OCI-LY3 (cell line): ENCODE data around the gene RETREG1.

Experiments
- H2AFZ ChIP-seq: fragments of 200-600, 300-600 bp; shearing (Covaris generic); 2 replicates; pipeline ENCODE4 v1.6.0; 2014; ENCODE audit warnings: antibody characterized with exemption, low read depth, low read length
- H3K27ac ChIP-seq: fragments of 200-600, 300-600 bp; sonication (generic); 2 replicates; pipeline ENCODE4 v1.5.1; 2014; ENCODE audit warnings: mild to moderate bottlenecking, low read length, moderate library complexity, mixed read lengths
- H3K27me3 ChIP-seq: fragments of 200-600, 300-600 bp; sonication (generic); 2 replicates; pipeline ENCODE4 v1.6.1; 2014; ENCODE audit warnings: low read depth, low read length, mixed read lengths
- H3K36me3 ChIP-seq: fragments of 200-600, 300-600 bp; sonication (generic); replicated peaks from 2 replicates; pipeline ENCODE3; 2014; ENCODE audit warnings: low read depth, low read length, mixed read lengths
- H3K4me1 ChIP-seq: fragments of 300-600, 200-600 bp; sonication (generic); 2 replicates; pipeline ENCODE4 v1.6.1; 2014; ENCODE audit warnings: low read length, mixed read lengths
- H3K4me2 ChIP-seq: fragments of 200-600, 300-600 bp; sonication (generic); 2 replicates; pipeline ENCODE4 v1.6.1; 2014; ENCODE audit warnings: low read length, mixed read lengths
- H3K4me3 ChIP-seq: fragments of 300-600, 200-600 bp; sonication (generic); 2 replicates; pipeline ENCODE4 v1.5.1; 2014; ENCODE audit warnings: antibody characterized with exemption, mild to moderate bottlenecking, low read length, moderate library complexity
- H3K79me2 ChIP-seq: fragments of 300-600, 200-600 bp; shearing (Covaris generic); 2 replicates; pipeline ENCODE4 v1.6.1; 2014; ENCODE audit warnings: mild to moderate bottlenecking, low read length, mixed read lengths
- H3K9ac ChIP-seq: fragments of 300-600, 200-600 bp; shearing (Covaris generic); 2 replicates; pipeline ENCODE4 v1.6.0; 2014; ENCODE audit warnings: mild to moderate bottlenecking, low read length, moderate library complexity
- H3K9me3 ChIP-seq: fragments of 200-600, 300-600 bp; shearing (Covaris generic); 2 replicates; pipeline ENCODE4 v1.6.1; 2014; ENCODE audit warnings: low read length, mixed read lengths; ENCODE audit not compliant: insufficient read depth
- H4K20me1 ChIP-seq: fragments of 200-600, 300-600 bp; sonication (generic); 2 replicates; pipeline ENCODE4 v1.6.1; 2016; ENCODE audit warnings: low read length, mixed read lengths; ENCODE audit not compliant: insufficient read depth
- EZH2phosphoT487 ChIP-seq: fragments of 200-600 bp; shearing (Covaris generic); IDR thresholded peaks from 2 replicates; pipeline ENCODE4 v1.6.1; 2018; ENCODE audit warnings: antibody characterized with exemption, mixed run types, low read depth
- TF ChIP-seq, protein P1 (sequence below): fragments of 200-600, 300-600 bp; sonication (generic); IDR thresholded peaks from 2 replicates; pipeline ENCODE4 v1.5.1; 2014; ENCODE audit warnings: antibody characterized with exemption, low read length, low read depth

Gene RETREG1

DNA sequence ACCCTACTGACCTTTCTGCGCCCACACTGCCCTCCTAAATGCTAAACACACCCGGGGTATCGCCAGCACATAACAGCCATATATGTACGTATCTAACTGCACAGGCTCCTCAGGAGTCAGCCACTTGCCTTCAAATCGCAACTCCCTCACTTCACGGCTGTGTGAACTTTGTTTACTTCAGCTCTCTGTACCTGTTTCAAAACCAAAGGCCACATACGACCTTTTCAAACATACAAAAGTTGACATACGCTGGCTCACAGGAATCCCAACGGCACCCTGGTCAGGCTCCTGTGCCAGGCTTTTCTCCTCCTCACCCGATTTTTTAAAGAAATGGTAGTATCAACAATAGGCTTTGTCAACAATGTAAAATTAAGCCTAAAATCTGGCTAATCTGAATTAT lies 112.2 kb downstream of the RETREG1 start:
- Histone ChIP-seq H3K79me2 (no peaks in the 10 kb centered on the region), H2AFZ (no peak overlapping the region), H3K27me3 (no peaks in the 10 kb centered on the region), H3K4me1 (peaks cover 11% of the 10 kb centered on the region), H3K27ac (no peak overlapping the region), H3K4me2 (no peak overlapping the region), H3K9ac (no peak overlapping the region), H3K4me3 (no peak overlapping the region), H3K9me3 (no peaks in the 10 kb centered on the region), H4K20me1 (no peaks in the 10 kb centered on the region), H3K36me3 (no peaks in the 10 kb centered on the region)
- TF ChIP-seq, protein P1, sequence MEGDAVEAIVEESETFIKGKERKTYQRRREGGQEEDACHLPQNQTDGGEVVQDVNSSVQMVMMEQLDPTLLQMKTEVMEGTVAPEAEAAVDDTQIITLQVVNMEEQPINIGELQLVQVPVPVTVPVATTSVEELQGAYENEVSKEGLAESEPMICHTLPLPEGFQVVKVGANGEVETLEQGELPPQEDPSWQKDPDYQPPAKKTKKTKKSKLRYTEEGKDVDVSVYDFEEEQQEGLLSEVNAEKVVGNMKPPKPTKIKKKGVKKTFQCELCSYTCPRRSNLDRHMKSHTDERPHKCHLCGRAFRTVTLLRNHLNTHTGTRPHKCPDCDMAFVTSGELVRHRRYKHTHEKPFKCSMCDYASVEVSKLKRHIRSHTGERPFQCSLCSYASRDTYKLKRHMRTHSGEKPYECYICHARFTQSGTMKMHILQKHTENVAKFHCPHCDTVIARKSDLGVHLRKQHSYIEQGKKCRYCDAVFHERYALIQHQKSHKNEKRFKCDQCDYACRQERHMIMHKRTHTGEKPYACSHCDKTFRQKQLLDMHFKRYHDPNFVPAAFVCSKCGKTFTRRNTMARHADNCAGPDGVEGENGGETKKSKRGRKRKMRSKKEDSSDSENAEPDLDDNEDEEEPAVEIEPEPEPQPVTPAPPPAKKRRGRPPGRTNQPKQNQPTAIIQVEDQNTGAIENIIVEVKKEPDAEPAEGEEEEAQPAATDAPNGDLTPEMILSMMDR: no peak
- TF ChIP-seq EZH2phosphoT487: no peak

GRCh38 chr5:16502866-16503265 lies 113.9 kb downstream of the RETREG1 start:
- Histone ChIP-seq H3K9ac (no peak overlapping the region), H2AFZ (no peak overlapping the region), H3K4me1 (peaks cover 11% of the 10 kb centered on the region), H3K4me3 (no peak overlapping the region), H3K36me3 (no peaks in the 10 kb centered on the region), H3K9me3 (no peaks in the 10 kb centered on the region), H3K79me2 (no peaks in the 10 kb centered on the region), H4K20me1 (no peaks in the 10 kb centered on the region), H3K27ac (no peak overlapping the region), H3K4me2 (no peak overlapping the region), H3K27me3 (no peaks in the 10 kb centered on the region)
- TF ChIP-seq EZH2phosphoT487: no peak
- TF ChIP-seq, protein P1: no peak

DNA sequence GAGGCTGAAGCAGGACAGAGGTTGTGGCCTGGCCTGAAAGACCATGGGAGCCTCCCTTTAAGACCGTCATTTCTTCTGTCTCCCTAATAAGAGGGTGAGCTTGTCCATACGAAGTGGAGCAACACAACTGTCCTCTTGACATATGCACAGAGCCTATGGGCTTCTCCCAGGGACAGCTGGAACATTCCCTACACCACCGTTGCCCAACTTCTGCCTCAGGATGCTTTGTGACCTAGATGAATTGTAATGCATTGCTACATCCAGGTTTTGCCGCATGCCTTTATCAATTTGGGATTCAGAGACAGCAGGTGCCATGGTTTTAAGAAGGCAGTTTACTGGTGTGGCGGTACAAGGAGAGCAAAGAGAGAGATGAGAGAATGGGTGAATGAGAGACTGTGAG lies 116.8 kb downstream of the RETREG1 start:
- H3K27me3 ChIP-seq: no peaks in the 10 kb centered on the region
- H3K9ac ChIP-seq: no peak overlapping the region
- H3K4me1 ChIP-seq: peaks cover 3% of the 10 kb centered on the region
- no peak overlapping the region for H3K27ac ChIP-seq
- H4K20me1 ChIP-seq: no peaks in the 10 kb centered on the region
- H3K79me2 ChIP-seq: no peaks in the 10 kb centered on the region
- no peaks in the 10 kb centered on the region for H3K36me3 ChIP-seq
- H3K9me3 ChIP-seq: no peaks in the 10 kb centered on the region
- no peak overlapping the region for H2AFZ ChIP-seq
- H3K4me2 ChIP-seq: no peak overlapping the region
- TF ChIP-seq, protein P1: no peak
- no peak for TF ChIP-seq EZH2phosphoT487
- no peak overlapping the region for H3K4me3 ChIP-seq

- TF ChIP-seq EZH2phosphoT487: no peak
- TF ChIP-seq, protein P1: no peak
- H3K4me2 ChIP-seq: no peak overlapping the region
- no peak overlapping the region for H3K9ac ChIP-seq
Measured at GRCh38 chr5:16497546-16497945, 119.3 kb downstream of the RETREG1 start.

More at GRCh38 chr5:16497546-16497945, 119.3 kb downstream of the RETREG1 start:
- Histone ChIP-seq H2AFZ (no peak overlapping the region), H3K27me3 (no peaks in the 10 kb centered on the region), H3K27ac (no peak overlapping the region), H3K4me1 (no peaks in the 10 kb centered on the region), H3K9me3 (no peaks in the 10 kb centered on the region), H3K36me3 (no peaks in the 10 kb centered on the region), H4K20me1 (no peaks in the 10 kb centered on the region), H3K4me3 (no peak overlapping the region), H3K79me2 (no peaks in the 10 kb centered on the region)
